Peyer's patch (tissue), 4 donors: ENCODE data around the gene ARL6IP4.

Experiments
- POLR2A ChIP-seq, 2 donors: fragments of 450-650 bp; IDR thresholded peaks; one replicate each; pipeline ENCODE4 v1.5.1; 2017; ENCODE audit warnings: antibody characterized with exemption in 2 of 2, mild to moderate bottlenecking in 2 of 2, moderate library complexity in 2 of 2
- TF ChIP-seq, protein P1 (sequence below), 6 experiments: fragments of 450-650 bp in 4 of 6; fragments of 200-600 bp in 2 of 6; sonication (generic) in 1 of 6; IDR thresholded peaks; one replicate each; pipeline ENCODE4 v1.5.1; 2017 to 2019; ENCODE audit warnings: antibody characterized with exemption in 6 of 6, mild to moderate bottlenecking in 3 of 6, moderate library complexity in 1 of 6

DNA sequence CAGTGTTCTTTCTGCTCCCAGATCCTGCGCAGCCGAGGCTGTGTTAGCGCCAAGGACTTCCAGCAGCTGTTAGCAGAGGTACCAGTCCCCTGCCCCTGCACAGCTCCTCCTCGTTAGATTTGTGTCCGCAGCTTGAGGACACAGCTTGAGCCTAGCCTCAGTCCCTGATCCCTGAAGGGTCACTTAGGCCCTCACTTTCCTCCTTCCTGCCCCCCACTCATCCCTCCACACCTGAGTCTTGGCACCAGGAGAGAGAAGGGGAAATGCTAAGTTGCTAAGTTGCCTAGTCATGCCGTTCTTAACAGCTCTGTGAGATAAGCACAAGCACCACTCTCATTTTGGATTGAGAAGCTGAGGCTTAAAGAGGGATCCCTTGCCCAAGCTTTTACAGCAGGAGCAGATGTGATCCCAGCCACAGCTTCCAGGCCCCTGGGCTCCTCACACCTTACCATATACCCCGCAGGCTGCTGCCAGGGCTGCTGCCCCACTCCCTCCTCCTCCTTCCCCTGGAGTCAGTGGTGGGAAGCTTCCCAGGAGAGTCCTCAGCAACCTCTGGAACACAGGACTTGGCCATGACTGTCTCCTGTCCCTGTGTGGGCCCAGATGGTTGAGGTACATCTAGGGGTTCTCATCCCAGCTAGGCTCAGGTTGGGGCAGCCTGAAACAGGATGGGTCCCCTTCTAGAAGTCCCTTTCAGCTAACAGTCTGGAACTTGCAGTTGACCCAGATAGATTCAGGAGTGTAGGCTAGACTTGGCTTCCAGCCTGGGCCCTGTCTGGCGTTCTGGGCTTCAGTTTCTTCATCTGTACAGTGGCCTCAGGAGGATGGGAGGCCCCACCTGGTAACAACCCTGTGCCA is 4.5 kb upstream of the ARL6IP4 start:
- no peak for TF ChIP-seq POLR2A (IDR thresholded peaks at IDR 0.05)
- TF ChIP-seq, protein P1, sequence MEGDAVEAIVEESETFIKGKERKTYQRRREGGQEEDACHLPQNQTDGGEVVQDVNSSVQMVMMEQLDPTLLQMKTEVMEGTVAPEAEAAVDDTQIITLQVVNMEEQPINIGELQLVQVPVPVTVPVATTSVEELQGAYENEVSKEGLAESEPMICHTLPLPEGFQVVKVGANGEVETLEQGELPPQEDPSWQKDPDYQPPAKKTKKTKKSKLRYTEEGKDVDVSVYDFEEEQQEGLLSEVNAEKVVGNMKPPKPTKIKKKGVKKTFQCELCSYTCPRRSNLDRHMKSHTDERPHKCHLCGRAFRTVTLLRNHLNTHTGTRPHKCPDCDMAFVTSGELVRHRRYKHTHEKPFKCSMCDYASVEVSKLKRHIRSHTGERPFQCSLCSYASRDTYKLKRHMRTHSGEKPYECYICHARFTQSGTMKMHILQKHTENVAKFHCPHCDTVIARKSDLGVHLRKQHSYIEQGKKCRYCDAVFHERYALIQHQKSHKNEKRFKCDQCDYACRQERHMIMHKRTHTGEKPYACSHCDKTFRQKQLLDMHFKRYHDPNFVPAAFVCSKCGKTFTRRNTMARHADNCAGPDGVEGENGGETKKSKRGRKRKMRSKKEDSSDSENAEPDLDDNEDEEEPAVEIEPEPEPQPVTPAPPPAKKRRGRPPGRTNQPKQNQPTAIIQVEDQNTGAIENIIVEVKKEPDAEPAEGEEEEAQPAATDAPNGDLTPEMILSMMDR (IDR thresholded peaks at IDR 0.05), result no peak
